GM23338 (cell line): ENCODE results near the gene SMYD3. TPM values are rescaled to one million over a fixed set of nuclear protein-coding genes. Genes with fewer than 3 reads are reported as not detected.

Experiments
- ATAC-seq: fragments of 200-7000 bp; cut with Tn5 transposase; 3 replicates; pipeline ENCODE4 v1.9.1; 2020
- DNase-seq: peaks from one replicate; pipeline ENCODE4 v3.0.0-alpha.2; 2015; ENCODE audit warnings: low spot score
- H2AFZ ChIP-seq: fragments of 200-600 bp; sonication (generic); 2 replicates; pipeline ENCODE4 v1.8.0; 2016; ENCODE audit warnings: antibody characterized with exemption, mild to moderate bottlenecking, moderate library complexity
- H3F3A ChIP-seq: fragments of 200-600 bp; sonication (generic); replicated peaks from 2 replicates; pipeline ENCODE4 v1.8.0; 2017; ENCODE audit warnings: antibody characterized with exemption, mixed run types, low read depth
- H3K27ac ChIP-seq: fragments of 200-600 bp; sonication (generic); 2 replicates; pipeline ENCODE4 v1.6.1; 2016; ENCODE audit warnings: low read depth
- H3K27me3 ChIP-seq: fragments of 200-600 bp; sonication (generic); 2 replicates; pipeline ENCODE4 v1.8.0; 2016; ENCODE audit warnings: mild to moderate bottlenecking, mixed run types, moderate library complexity; ENCODE audit not compliant: insufficient read depth
- H3K36me3 ChIP-seq: fragments of 200-600 bp; sonication (generic); 2 replicates; pipeline ENCODE4 v1.8.0; 2016; ENCODE audit warnings: mild to moderate bottlenecking; ENCODE audit not compliant: insufficient read depth
- H3K4me1 ChIP-seq: fragments of 200-600 bp; sonication (generic); 2 replicates; pipeline ENCODE4 v1.8.0; 2016; ENCODE audit warnings: mild to moderate bottlenecking, moderate library complexity; ENCODE audit not compliant: insufficient read depth
- H3K4me2 ChIP-seq: fragments of 200-600 bp; sonication (generic); 2 replicates; pipeline ENCODE4 v1.7.1; 2017; ENCODE audit warnings: mixed run types
- H3K4me3 ChIP-seq: fragments of 200-600 bp; sonication (generic); 2 replicates; pipeline ENCODE4 v1.6.1; 2016; ENCODE audit warnings: mixed run types
- H3K79me2 ChIP-seq: fragments of 200-600 bp; sonication (generic); replicated peaks from 2 replicates; pipeline ENCODE4 v1.8.0; 2017; ENCODE audit warnings: mild to moderate bottlenecking; ENCODE audit not compliant: insufficient read depth
- H3K9me2 ChIP-seq: fragments of 200-600 bp; sonication (generic); 2 replicates; pipeline ENCODE4 v1.8.0; 2017; ENCODE audit not compliant: insufficient read depth
- H4K20me1 ChIP-seq: fragments of 200-600 bp; sonication (generic); replicated peaks from 2 replicates; pipeline ENCODE4 v1.8.0; 2017; ENCODE audit warnings: mild to moderate bottlenecking; ENCODE audit not compliant: insufficient read depth
- H3K27ac Mint-ChIP-seq: 2 replicates; pipeline ENCODE4 v1.8.0; 2020; ENCODE audit warnings: inconsistent platforms, mild to moderate bottlenecking, moderate library complexity, mixed read lengths
- H3K27me3 Mint-ChIP-seq: 3 replicates; pipeline ENCODE4 v1.8.0; 2022; ENCODE audit warnings: low read depth, mild to moderate bottlenecking, moderate library complexity, mixed read lengths, inconsistent platforms; ENCODE audit not compliant: insufficient read depth, poor library complexity
- H3K36me3 Mint-ChIP-seq: 3 replicates; pipeline ENCODE4 v1.8.0; 2021; ENCODE audit warnings: low read depth, mild to moderate bottlenecking, inconsistent platforms, moderate library complexity, mixed read lengths
- H3K4me1 Mint-ChIP-seq: 3 replicates; pipeline ENCODE4 v1.8.0; 2020; ENCODE audit warnings: mild to moderate bottlenecking, inconsistent platforms, mixed read lengths
- H3K4me3 Mint-ChIP-seq: 3 replicates; pipeline ENCODE4 v1.8.0; 2021; ENCODE audit warnings: moderate library complexity, mild to moderate bottlenecking, inconsistent platforms, mixed read lengths
- H3K9me3 Mint-ChIP-seq: 3 replicates; pipeline ENCODE4 v1.8.0; 2020; ENCODE audit warnings: moderate library complexity, mild to moderate bottlenecking, inconsistent platforms, mixed read lengths
- CREB1 ChIP-seq: fragments of 250-450 bp; sonication (Bioruptor Pico); IDR thresholded peaks from 2 replicates; pipeline ENCODE4 v1.5.0; 2020; ENCODE audit warnings: low read depth, mild to moderate bottlenecking, moderate library complexity
- EZH2 ChIP-seq: fragments of 200-600 bp; sonication (generic); IDR thresholded peaks from one replicate; pipeline ENCODE4 v1.8.0; 2017; ENCODE audit warnings: antibody characterized with exemption, mild to moderate bottlenecking, low read depth; ENCODE audit not compliant: unreplicated experiment
- EZH2phosphoT487 ChIP-seq: fragments of 200-600 bp; sonication (generic); IDR thresholded peaks from one replicate; pipeline ENCODE4 v1.8.1; 2018; ENCODE audit warnings: antibody characterized with exemption; ENCODE audit not compliant: unreplicated experiment
- JUNB ChIP-seq: IDR thresholded peaks from one replicate; pipeline ENCODE4 v1.6.1; 2016; ENCODE audit warnings: antibody characterized with exemption; ENCODE audit not compliant: unreplicated experiment
- POLR2AphosphoS5 ChIP-seq: IDR thresholded peaks from 2 replicates; pipeline ENCODE4 v1.6.1; 2016; ENCODE audit warnings: antibody characterized with exemption, low read depth
- ZNF114 ChIP-seq: fragments of 250-450 bp; sonication (Bioruptor Pico); IDR thresholded peaks from 2 replicates; pipeline ENCODE4 v1.5.0; 2020; ENCODE audit warnings: mild to moderate bottlenecking, moderate library complexity
- polyA plus RNA-seq: library from polyadenylated mRNA; unstranded; fragments of >200 nt; fragmentation: Nextera tagmentation; extraction: Ambion mirVana; gene quantifications from 2 replicates; pipeline ENCODE4 v1.2.1, GENCODE V29; 2016
- total RNA-seq: library from RNA; depleted of rRNA; stranded (reverse); fragments of >200 nt; shearing (Covaris generic); gene quantifications from 2 replicates; pipeline ENCODE4 v1.2.3, GENCODE V29; 2014
- TF ChIP-seq, protein P1 (sequence below): fragments of 250-450 bp; sonication (Bioruptor Pico); IDR thresholded peaks from 2 replicates; pipeline ENCODE4 v1.5.0; 2020; ENCODE audit warnings: mild to moderate bottlenecking, moderate library complexity
- TF ChIP-seq, protein P2 (sequence below): IDR thresholded peaks from one replicate; pipeline ENCODE4 v1.6.1; 2018; ENCODE audit warnings: antibody characterized with exemption; ENCODE audit not compliant: unreplicated experiment
- TF ChIP-seq, protein P3 (sequence below): IDR thresholded peaks from 2 replicates; pipeline ENCODE4 v1.6.1; 2016; ENCODE audit warnings: antibody characterized with exemption

SMYD3 gene
- total and polyA plus RNA-seq, 2 experiments from 2014 or later: 31.8 to 34.4 TPM

DNA sequence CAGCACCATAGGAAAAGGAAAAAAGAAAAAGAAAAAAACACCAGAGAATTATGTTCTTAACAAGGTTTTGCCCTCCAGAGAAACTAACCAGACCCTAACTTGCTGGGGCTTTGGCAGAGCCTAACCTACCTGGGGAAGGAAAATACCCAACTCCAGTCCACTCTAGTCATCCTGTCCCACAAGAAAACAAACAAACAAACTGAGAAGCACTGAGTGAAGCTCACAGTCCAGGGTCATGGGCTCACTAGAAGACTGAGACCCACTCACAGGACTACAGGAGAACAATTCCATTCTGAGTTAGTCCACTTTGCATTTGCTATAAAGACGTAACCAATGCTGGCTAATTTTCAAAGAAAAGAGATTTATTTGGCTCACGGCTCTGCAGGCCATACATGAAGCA, 543.4 kb downstream of the SMYD3 start:
- Histone ChIP-seq H3K4me2 (no peak overlapping the region), H3K4me3 (no peak overlapping the region), H3F3A (no peaks in the 10 kb centered on the region), H3K27me3 (no peaks in the 10 kb centered on the region), H4K20me1 (no peaks in the 10 kb centered on the region), H2AFZ (no peak overlapping the region), H3K27ac (no peak overlapping the region), H3K4me1 (peaks cover 2% of the 10 kb centered on the region), H3K36me3 (no peaks in the 10 kb centered on the region), H3K9me2 (no peaks in the 10 kb centered on the region), H3K79me2 (no peaks in the 10 kb centered on the region)
- peaks cover 6% of the 10 kb centered on the region for H3K27me3 Mint-ChIP-seq
- no peak for DNase-seq
- peaks cover 9% of the 10 kb centered on the region for H3K4me1 Mint-ChIP-seq
- peak overlapping the region; percentile 23; the same call in 1 of the 2 replicates for H3K27ac Mint-ChIP-seq
- no peaks in the 10 kb centered on the region for H3K36me3 Mint-ChIP-seq
- no peak overlapping the region for H3K4me3 Mint-ChIP-seq
- TF ChIP-seq EZH2phosphoT487: no peak
- TF ChIP-seq EZH2: no peak
- no peak for TF ChIP-seq JUNB
- TF ChIP-seq, protein P1, sequence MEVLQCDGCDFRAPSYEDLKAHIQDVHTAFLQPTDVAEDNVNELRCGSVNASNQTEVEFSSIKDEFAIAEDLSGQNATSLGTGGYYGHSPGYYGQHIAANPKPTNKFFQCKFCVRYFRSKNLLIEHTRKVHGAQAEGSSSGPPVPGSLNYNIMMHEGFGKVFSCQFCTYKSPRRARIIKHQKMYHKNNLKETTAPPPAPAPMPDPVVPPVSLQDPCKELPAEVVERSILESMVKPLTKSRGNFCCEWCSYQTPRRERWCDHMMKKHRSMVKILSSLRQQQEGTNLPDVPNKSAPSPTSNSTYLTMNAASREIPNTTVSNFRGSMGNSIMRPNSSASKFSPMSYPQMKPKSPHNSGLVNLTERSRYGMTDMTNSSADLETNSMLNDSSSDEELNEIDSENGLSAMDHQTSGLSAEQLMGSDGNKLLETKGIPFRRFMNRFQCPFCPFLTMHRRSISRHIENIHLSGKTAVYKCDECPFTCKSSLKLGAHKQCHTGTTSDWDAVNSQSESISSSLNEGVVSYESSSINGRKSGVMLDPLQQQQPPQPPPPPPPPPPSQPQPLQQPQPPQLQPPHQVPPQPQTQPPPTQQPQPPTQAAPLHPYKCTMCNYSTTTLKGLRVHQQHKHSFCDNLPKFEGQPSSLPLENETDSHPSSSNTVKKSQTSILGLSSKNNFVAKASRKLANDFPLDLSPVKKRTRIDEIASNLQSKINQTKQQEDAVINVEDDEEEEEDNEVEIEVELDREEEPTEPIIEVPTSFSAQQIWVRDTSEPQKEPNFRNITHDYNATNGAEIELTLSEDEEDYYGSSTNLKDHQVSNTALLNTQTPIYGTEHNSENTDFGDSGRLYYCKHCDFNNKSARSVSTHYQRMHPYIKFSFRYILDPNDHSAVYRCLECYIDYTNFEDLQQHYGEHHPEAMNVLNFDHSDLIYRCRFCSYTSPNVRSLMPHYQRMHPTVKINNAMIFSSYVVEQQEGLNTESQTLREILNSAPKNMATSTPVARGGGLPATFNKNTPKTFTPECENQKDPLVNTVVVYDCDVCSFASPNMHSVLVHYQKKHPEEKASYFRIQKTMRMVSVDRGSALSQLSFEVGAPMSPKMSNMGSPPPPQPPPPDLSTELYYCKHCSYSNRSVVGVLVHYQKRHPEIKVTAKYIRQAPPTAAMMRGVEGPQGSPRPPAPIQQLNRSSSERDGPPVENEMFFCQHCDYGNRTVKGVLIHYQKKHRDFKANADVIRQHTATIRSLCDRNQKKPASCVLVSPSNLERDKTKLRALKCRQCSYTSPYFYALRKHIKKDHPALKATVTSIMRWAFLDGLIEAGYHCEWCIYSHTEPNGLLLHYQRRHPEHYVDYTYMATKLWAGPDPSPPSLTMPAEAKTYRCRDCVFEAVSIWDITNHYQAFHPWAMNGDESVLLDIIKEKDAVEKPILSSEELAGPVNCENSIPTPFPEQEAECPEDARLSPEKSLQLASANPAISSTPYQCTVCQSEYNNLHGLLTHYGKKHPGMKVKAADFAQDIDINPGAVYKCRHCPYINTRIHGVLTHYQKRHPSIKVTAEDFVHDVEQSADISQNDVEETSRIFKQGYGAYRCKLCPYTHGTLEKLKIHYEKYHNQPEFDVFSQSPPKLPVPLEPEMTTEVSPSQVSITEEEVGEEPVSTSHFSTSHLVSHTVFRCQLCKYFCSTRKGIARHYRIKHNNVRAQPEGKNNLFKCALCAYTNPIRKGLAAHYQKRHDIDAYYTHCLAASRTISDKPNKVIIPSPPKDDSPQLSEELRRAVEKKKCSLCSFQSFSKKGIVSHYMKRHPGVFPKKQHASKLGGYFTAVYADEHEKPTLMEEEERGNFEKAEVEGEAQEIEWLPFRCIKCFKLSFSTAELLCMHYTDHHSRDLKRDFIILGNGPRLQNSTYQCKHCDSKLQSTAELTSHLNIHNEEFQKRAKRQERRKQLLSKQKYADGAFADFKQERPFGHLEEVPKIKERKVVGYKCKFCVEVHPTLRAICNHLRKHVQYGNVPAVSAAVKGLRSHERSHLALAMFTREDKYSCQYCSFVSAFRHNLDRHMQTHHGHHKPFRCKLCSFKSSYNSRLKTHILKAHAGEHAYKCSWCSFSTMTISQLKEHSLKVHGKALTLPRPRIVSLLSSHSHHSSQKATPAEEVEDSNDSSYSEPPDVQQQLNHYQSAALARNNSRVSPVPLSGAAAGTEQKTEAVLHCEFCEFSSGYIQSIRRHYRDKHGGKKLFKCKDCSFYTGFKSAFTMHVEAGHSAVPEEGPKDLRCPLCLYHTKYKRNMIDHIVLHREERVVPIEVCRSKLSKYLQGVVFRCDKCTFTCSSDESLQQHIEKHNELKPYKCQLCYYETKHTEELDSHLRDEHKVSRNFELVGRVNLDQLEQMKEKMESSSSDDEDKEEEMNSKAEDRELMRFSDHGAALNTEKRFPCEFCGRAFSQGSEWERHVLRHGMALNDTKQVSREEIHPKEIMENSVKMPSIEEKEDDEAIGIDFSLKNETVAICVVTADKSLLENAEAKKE (CRISPR knock-in tag): no peak
- no peak for TF ChIP-seq ZNF114 (CRISPR knock-in tag)
- TF ChIP-seq POLR2AphosphoS5: no peak
- TF ChIP-seq CREB1 (CRISPR knock-in tag): no peak
- TF ChIP-seq, protein P2, sequence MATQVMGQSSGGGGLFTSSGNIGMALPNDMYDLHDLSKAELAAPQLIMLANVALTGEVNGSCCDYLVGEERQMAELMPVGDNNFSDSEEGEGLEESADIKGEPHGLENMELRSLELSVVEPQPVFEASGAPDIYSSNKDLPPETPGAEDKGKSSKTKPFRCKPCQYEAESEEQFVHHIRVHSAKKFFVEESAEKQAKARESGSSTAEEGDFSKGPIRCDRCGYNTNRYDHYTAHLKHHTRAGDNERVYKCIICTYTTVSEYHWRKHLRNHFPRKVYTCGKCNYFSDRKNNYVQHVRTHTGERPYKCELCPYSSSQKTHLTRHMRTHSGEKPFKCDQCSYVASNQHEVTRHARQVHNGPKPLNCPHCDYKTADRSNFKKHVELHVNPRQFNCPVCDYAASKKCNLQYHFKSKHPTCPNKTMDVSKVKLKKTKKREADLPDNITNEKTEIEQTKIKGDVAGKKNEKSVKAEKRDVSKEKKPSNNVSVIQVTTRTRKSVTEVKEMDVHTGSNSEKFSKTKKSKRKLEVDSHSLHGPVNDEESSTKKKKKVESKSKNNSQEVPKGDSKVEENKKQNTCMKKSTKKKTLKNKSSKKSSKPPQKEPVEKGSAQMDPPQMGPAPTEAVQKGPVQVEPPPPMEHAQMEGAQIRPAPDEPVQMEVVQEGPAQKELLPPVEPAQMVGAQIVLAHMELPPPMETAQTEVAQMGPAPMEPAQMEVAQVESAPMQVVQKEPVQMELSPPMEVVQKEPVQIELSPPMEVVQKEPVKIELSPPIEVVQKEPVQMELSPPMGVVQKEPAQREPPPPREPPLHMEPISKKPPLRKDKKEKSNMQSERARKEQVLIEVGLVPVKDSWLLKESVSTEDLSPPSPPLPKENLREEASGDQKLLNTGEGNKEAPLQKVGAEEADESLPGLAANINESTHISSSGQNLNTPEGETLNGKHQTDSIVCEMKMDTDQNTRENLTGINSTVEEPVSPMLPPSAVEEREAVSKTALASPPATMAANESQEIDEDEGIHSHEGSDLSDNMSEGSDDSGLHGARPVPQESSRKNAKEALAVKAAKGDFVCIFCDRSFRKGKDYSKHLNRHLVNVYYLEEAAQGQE: no peak
- TF ChIP-seq, protein P3, sequence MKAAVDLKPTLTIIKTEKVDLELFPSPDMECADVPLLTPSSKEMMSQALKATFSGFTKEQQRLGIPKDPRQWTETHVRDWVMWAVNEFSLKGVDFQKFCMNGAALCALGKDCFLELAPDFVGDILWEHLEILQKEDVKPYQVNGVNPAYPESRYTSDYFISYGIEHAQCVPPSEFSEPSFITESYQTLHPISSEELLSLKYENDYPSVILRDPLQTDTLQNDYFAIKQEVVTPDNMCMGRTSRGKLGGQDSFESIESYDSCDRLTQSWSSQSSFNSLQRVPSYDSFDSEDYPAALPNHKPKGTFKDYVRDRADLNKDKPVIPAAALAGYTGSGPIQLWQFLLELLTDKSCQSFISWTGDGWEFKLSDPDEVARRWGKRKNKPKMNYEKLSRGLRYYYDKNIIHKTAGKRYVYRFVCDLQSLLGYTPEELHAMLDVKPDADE: no peak
- no peaks in the 10 kb centered on the region for H3K9me3 Mint-ChIP-seq
- no peak for ATAC-seq
